GM12801 (cell line): ENCODE data around the gene PNPT1.

Experiments used
- CTCF ChIP-seq: IDR thresholded peaks from one replicate; pipeline ENCODE4 v1.5.1; 2011; ENCODE audit warnings: control low read depth; ENCODE audit not compliant: insufficient read length; ENCODE audit errors: extremely low read depth

The PNPT1 gene

GRCh38 chr2:55598056-55598795, 95.4 kb downstream of the PNPT1 start:
- TF ChIP-seq CTCF, result no peak

GRCh38 chr2:55595536-55595935, 98.1 kb downstream of the PNPT1 start:
- no peak for TF ChIP-seq CTCF

GRCh38 chr2:55592130-55592529, 101.5 kb downstream of the PNPT1 start:
- no peak for TF ChIP-seq CTCF

- no peak for TF ChIP-seq CTCF
Measured at GRCh38 chr2:55590810-55591440, 102.7 kb downstream of the PNPT1 start.

GRCh38 chr2:55585451-55586080, 108.1 kb downstream of the PNPT1 start:
- TF ChIP-seq CTCF, result no peak
